Tibial artery (tissue), 4 donors: Measurements from ENCODE around the gene SERPINF2.

Experiments
- DNase-seq, 2 donors: peaks; one replicate each; pipeline ENCODE4 v3.0.0-alpha.2; 2019
- H3K27ac ChIP-seq, 2 donors: fragments of 200-600 bp; sonication (generic) in 1 of 2; 1 replicate in 1 of 2; 2 replicates in 1 of 2; pipeline ENCODE4 v1.5.1; 2018 to 2019; ENCODE audit warnings: mild to moderate bottlenecking in 1 of 2
- H3K27me3 ChIP-seq, 2 donors: fragments of 200-600 bp; sonication (generic) in 1 of 2; one replicate each; pipeline versions ENCODE4 v1.5.1 to v1.6.0; 2016 to 2019
- H3K36me3 ChIP-seq, 3 donors: fragments of 200-600 bp; sonication (generic) in 2 of 3; one replicate each; pipeline ENCODE4 v1.5.1; 2016 to 2019; ENCODE audit warnings: mild to moderate bottlenecking in 2 of 3
- H3K4me1 ChIP-seq, 4 donors: fragments of 200-600 bp; sonication (generic) in 2 of 4; 1 replicate in 3 of 4; 2 replicates in 1 of 4; pipeline ENCODE4 v1.5.1; 2016 to 2019
- H3K4me3 ChIP-seq, 2 donors: fragments of 200-600 bp; sonication (generic) in 1 of 2; 1 replicate in 1 of 2; 2 replicates in 1 of 2; pipeline ENCODE4 v1.5.1; 2018 to 2019; ENCODE audit warnings: mild to moderate bottlenecking in 2 of 2
- H3K9me3 ChIP-seq, 3 donors: fragments of 200-600 bp; sonication (generic) in 1 of 3; one replicate each; pipeline ENCODE4 v1.5.1; 2016 to 2019
- intact Hi-C: fragments of 100-400 bp; cut with DNase I; formaldehyde crosslinking; loops from one replicate; pipeline ENCODE4 v1.15.0; 2023; ENCODE audit warnings: low total_unique reads
- TF ChIP-seq, protein P1 (sequence below), 2 experiments: fragments of 200-600 bp in 1 of 2; fragments of 450-650 bp in 1 of 2; IDR thresholded peaks; one replicate each; pipeline ENCODE4 v1.5.1; 2017 to 2019; ENCODE audit warnings: antibody characterized with exemption in 2 of 2, mild to moderate bottlenecking in 1 of 2, moderate library complexity in 1 of 2

The SERPINF2 gene

DNA sequence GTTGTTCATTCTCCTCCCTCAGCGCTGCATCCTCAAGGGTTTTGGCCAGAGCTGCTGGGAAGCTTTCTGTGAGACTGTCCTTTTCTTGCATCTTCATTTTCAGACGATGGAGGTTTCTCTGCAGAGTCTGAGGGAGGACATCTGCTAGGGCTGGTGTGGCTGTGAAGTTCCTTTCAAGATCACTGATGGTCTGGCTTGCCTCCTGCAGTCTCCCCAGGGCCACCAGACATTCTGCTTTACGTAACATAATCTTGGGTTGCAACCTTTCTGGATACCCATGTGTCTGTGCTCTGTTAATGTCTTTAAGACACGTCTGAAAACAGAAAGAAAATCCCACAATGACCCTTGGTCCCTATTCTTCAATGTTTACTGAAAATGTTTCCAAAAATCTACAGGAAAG lies 58.0 kb downstream of the SERPINF2 start:
- TF ChIP-seq, protein P1, sequence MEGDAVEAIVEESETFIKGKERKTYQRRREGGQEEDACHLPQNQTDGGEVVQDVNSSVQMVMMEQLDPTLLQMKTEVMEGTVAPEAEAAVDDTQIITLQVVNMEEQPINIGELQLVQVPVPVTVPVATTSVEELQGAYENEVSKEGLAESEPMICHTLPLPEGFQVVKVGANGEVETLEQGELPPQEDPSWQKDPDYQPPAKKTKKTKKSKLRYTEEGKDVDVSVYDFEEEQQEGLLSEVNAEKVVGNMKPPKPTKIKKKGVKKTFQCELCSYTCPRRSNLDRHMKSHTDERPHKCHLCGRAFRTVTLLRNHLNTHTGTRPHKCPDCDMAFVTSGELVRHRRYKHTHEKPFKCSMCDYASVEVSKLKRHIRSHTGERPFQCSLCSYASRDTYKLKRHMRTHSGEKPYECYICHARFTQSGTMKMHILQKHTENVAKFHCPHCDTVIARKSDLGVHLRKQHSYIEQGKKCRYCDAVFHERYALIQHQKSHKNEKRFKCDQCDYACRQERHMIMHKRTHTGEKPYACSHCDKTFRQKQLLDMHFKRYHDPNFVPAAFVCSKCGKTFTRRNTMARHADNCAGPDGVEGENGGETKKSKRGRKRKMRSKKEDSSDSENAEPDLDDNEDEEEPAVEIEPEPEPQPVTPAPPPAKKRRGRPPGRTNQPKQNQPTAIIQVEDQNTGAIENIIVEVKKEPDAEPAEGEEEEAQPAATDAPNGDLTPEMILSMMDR (IDR thresholded peaks at IDR 0.05), result no peak
- H3K9me3 ChIP-seq, result no peaks in the 10 kb centered on the region
- intact Hi-C loops, result no loop called here
- H3K4me1 ChIP-seq, result peaks cover 0 to 28% (median 15%) of the 10 kb centered on the region in 4 donors
- H3K36me3 ChIP-seq, result peaks cover 6 to 52% (median 30%) of the 10 kb centered on the region in 3 donors
- no peak for DNase-seq
- H3K27ac ChIP-seq, result no peak overlapping the region
- H3K27me3 ChIP-seq, result no peaks in the 10 kb centered on the region
- H3K4me3 ChIP-seq, result no peak overlapping the region

DNA sequence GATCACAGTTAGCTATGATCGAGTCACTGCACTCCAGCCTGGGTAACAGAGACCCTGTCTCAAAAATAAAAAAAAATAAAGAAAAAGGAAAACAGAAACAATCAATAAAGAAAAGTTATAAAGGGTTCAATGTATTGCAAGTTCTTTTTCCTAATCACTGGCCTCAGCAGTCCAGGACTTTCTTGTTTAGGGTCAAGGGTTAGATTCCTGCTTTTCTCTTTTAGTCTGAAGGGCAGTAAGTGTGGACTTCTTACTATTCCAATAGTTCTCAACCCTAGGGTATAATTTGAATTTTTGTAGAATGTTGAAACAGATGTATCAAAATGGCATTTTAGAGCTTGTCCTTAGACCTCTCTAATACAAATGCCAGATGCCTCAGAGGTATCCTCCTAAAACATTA lies 59.8 kb downstream of the SERPINF2 start:
- peaks cover 6 to 52% (median 30%) of the 10 kb centered on the region in 3 donors for H3K36me3 ChIP-seq
- no peaks in the 10 kb centered on the region for H3K27me3 ChIP-seq
- TF ChIP-seq, protein P1 (IDR thresholded peaks at IDR 0.05), result no peak
- no peak for DNase-seq
- H3K4me3 ChIP-seq, result no peak overlapping the region
- intact Hi-C loops, result no loop called here
- peaks cover 0 to 11% (median 2%) of the 10 kb centered on the region in 4 donors for H3K4me1 ChIP-seq
- no peaks in the 10 kb centered on the region for H3K9me3 ChIP-seq
- H3K27ac ChIP-seq, result no peak overlapping the region

DNA sequence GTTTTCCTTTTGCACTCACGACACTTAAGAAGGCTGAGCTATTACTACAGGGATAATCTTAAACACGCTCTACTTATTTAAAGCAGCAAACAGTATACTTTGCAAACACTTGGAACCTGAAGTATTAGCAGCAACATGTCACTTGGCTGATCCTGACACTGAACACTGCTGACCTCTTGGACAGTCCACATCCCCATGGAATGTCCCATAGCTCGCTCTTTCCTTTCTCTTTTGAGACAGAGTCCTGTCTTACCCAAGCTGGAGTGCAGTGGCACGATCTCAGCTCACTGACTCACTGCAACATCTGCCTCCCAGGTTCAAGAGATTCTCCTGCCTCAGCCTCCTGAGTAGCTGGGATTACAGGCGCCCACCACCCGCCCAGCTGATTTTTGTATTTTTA lies 60.6 kb downstream of the SERPINF2 start:
- Histone ChIP-seq H3K36me3 (peaks cover 6 to 52% (median 30%) of the 10 kb centered on the region in 3 donors), H3K9me3 (no peaks in the 10 kb centered on the region), H3K27me3 (no peaks in the 10 kb centered on the region), H3K27ac (no peak overlapping the region), H3K4me1 (peaks cover 0 to 3% (median 0%) of the 10 kb centered on the region in 4 donors), H3K4me3 (no peak overlapping the region)
- DNase-seq, result no peak
- TF ChIP-seq, protein P1 (IDR thresholded peaks at IDR 0.05), result no peak
- intact Hi-C loops, result no loop called here
